ENCODE data around the gene ERBB4.
"Not testable (repeated sequence)": the region's sequence is repeated elsewhere in the genome, so short reads cannot be mapped to it uniquely, and the experiment has no call there.

The ERBB4 gene

GRCh38 chr2:212528106-212528856 is 10.3 kb downstream of the ERBB4 start:
- no peak for DNase-seq (ENCODE audit: low spot score)

- DNase-seq (ENCODE audit: low spot score): no peak
Observed at GRCh38 chr2:212526059-212526458, 12.5 kb downstream of the ERBB4 start.

GRCh38 chr2:212523756-212524155 is 14.8 kb downstream of the ERBB4 start:
- DNase-seq (ENCODE audit: low spot score): no peak

- DNase-seq (ENCODE audit: low spot score): peak; percentile 14
Observed at GRCh38 chr2:212520340-212520739, 18.3 kb downstream of the ERBB4 start.

GRCh38 chr2:212517693-212518092 is 20.9 kb downstream of the ERBB4 start:
- no peak for DNase-seq (ENCODE audit: low spot score)

- no peak for DNase-seq (ENCODE audit: low spot score)
Observed at GRCh38 chr2:212505586-212505985, 33.0 kb downstream of the ERBB4 start.

GRCh38 chr2:212495046-212495445 is 43.6 kb downstream of the ERBB4 start:
- no peak for DNase-seq (ENCODE audit: low spot score)

GRCh38 chr2:212494418-212495020 is 44.1 kb downstream of the ERBB4 start:
- DNase-seq (ENCODE audit: low spot score): no peak

GRCh38 chr2:212489719-212490346 is 48.8 kb downstream of the ERBB4 start:
- no peak for DNase-seq (ENCODE audit: low spot score)

- no peak for DNase-seq (ENCODE audit: low spot score)
Observed at GRCh38 chr2:212488611-212489010, 50.0 kb downstream of the ERBB4 start.

GRCh38 chr2:212484563-212485080 is 54.0 kb downstream of the ERBB4 start:
- DNase-seq (ENCODE audit: low spot score): peak; percentile 10

- no peak for DNase-seq (ENCODE audit: low spot score)
Observed at GRCh38 chr2:212480447-212480846, 58.2 kb downstream of the ERBB4 start.

- no peak for DNase-seq (ENCODE audit: low spot score)
Observed at GRCh38 chr2:212477571-212477970, 61.0 kb downstream of the ERBB4 start.

GRCh38 chr2:212473211-212473610 is 65.4 kb downstream of the ERBB4 start:
- DNase-seq (ENCODE audit: low spot score): no peak

GRCh38 chr2:212467551-212467950 is 71.1 kb downstream of the ERBB4 start:
- not testable (repeated sequence) for DNase-seq (ENCODE audit: low spot score)

GRCh38 chr2:212465456-212465855 is 73.1 kb downstream of the ERBB4 start:
- DNase-seq (ENCODE audit: low spot score): no peak

- not testable (repeated sequence) for DNase-seq (ENCODE audit: low spot score)
Observed at GRCh38 chr2:212461708-212462107, 76.9 kb downstream of the ERBB4 start.

GRCh38 chr2:212454149-212454548 is 84.5 kb downstream of the ERBB4 start:
- DNase-seq (ENCODE audit: low spot score): no peak

GRCh38 chr2:212451786-212452231 is 86.8 kb downstream of the ERBB4 start:
- DNase-seq (ENCODE audit: low spot score): peak; percentile 65

- no peak for DNase-seq (ENCODE audit: low spot score)
Observed at GRCh38 chr2:212448698-212449097, 89.9 kb downstream of the ERBB4 start.

GRCh38 chr2:212441821-212442220 is 96.8 kb downstream of the ERBB4 start:
- DNase-seq (ENCODE audit: low spot score): no peak

- no peak for DNase-seq (ENCODE audit: low spot score)
Observed at GRCh38 chr2:212441141-212441540, 97.5 kb downstream of the ERBB4 start.

Measured in GM03348 (cell line).